SW480 (cell line): ENCODE measurements around the gene PTPRU.

Experiments used
- DNase-seq: peaks from one replicate; pipeline ENCODE4 v3.0.0-alpha.2; 2016; ENCODE audit warnings: low spot score

PTPRU gene

GRCh38 chr1:29317916-29318530 is 81.7 kb downstream of the PTPRU start:
- no peak for DNase-seq

DNA sequence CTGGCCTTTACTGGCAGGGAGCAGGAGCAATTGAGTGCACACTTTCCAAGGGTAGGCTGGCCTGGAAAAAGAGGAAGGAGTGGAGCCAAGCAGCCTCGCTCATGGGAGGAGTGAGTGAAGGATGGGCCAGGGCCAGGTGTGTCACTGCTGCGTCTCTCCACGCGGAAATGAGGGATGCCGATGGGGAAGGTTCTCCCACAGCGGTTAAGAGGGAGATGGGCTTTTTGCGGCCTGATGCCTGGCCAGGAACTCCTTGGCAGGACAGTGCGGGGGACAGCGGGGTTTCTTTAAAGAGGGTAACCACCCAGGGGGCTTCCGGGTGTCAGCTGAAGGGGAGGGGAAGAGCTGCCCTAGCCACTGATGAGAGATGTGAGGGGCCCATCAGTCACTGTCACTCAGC is 82.4 kb downstream of the PTPRU start:
- no peak for DNase-seq

DNA sequence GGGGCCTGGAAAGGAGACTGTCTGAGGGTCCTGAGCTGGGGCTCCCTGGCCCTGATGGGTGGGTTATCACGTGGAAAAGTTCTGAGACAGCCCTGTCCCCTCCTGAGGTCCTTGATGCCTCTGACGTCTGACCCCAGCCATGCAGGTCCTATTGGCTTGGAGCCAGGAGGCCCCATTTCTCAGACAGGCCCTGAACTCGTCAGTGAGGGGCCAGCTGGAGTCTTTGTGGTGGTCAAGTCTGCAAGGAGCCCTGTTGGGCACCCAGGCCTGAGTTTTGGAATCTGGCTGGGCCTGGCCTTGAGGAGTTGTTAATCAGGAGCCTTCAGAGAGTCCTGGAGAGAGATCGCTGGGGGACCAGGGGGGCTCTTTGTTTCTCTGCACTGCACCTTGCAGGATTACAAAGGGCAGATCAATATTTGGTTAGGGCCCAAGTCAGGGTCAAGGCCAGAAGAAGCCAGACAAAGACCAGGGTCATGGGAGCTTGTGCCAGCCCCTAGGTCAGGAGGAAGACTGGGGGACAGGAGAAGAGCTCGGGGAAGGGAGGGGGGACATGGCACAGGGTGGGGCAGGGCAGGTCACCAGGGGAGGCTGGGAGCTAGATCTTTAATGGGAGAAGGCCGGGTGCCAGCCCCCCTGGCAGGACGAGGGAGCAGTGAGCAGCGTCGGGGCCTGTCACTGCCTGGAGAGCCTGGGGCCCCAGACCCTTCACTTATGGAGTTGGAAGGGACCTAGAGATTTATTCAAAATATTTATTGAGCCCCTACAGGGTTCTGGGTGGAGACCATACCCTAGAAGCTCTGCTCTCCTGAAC is 83.2 kb downstream of the PTPRU start:
- DNase-seq: no peak

DNA sequence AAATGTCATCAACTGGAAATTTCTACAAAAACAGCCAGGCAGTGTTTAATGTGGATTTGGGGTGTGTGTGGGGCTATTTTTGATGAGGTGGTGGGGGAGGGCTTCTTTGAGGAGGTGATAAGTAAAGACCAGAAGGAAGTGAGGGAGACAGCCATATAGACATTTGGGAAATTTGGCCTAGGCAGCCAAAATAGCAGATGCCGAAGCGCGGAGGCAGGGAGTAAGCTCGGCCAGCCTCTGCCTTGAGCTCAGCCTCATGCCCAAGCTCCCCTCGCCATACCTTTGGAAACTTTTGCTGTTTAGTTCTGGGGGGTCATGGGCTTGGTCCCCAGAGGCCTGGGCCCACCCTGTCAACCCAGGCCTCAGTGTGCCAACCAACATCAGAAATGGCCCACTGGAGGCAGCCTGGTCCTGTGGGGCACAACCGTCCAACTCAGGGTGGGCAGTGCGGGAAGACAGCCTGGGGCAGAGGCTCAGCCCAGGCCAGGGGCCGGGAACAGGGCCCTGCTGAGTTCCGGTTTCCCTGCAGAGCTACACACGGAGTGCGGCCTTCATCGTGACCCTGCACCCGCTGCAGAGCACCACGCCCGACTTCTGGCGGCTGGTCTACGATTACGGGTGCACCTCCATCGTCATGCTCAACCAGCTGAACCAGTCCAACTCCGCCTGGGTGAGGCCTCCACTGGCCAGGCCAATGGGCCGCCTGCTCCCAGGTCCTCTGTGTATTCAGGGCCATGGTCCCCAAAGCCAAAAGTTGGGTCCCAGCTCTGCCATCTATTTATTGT is 84.0 kb downstream of the PTPRU start:
- no peak for DNase-seq

- no peak for DNase-seq
Observed at GRCh38 chr1:29321176-29321575, 84.9 kb downstream of the PTPRU start.

- DNase-seq: no peak
Observed at GRCh38 chr1:29322147-29322694, 85.9 kb downstream of the PTPRU start.

- DNase-seq: no peak
Observed at GRCh38 chr1:29322861-29323585, 86.7 kb downstream of the PTPRU start.

DNA sequence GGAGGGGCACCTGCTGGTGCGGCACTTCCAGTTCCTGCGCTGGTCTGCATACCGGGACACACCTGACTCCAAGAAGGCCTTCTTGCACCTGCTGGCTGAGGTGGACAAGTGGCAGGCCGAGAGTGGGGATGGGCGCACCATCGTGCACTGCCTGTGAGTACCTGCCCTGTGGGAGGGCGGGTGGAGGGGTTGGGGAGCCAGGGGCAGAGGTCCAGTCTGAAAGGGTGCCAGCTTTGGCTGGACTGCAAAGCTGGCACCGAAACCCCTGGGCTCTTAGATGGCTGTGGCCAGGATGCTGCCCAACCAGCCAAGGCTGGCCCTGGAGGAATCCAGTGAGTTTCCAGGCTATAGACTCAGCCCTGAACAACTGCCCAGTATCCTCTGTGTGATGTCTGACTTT is 87.3 kb downstream of the PTPRU start:
- DNase-seq: no peak

GRCh38 chr1:29324202-29324601 is 87.9 kb downstream of the PTPRU start:
- DNase-seq: no peak

DNA sequence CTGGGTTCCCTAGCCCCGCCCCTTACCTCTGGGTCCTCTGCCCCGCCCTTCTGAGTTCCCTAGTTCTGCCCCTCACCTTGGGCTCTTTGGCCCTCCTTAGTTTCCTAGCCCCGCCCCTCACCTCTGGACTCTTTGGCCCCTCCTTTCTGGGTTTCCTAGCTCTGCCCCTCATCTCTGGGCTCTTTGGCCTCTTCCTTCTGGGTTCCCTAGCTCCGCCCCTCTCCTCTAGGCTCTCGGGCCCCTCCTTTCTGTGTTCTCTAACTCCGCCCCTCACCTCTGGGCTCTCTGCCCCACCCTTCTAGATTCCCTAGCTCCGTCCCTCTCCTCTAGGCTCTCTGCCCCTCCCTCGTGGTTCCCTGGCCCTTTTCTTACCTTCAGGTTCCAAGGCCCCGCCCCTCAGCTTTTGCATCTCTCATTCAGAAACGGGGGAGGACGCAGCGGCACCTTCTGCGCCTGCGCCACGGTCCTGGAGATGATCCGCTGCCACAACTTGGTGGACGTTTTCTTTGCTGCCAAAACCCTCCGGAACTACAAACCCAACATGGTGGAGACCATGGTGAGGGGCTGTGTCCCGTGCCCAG is 88.5 kb downstream of the PTPRU start:
- peak; percentile 11 for DNase-seq

DNA sequence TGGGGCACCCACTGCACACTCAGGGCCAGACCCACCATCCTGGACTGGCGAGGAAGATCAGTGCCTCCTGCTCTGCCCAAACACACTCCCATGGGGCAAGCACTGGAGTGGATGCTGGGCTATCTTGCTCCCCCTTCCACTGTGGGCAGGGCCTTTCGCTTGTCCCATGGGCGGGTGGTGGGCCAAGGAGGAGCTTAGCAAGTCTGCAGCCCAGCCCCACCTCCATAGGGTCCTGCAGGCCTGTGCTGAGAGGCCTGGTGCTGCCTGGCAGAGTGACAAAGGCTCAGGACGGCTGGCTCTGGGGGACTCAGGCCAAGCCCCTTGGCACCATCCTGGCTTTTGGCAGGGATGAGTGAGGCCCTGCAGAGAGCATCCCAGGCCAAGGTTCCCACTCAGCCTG is 89.4 kb downstream of the PTPRU start:
- no peak for DNase-seq

GRCh38 chr1:29326123-29326522 is 89.8 kb downstream of the PTPRU start:
- no peak for DNase-seq

DNA sequence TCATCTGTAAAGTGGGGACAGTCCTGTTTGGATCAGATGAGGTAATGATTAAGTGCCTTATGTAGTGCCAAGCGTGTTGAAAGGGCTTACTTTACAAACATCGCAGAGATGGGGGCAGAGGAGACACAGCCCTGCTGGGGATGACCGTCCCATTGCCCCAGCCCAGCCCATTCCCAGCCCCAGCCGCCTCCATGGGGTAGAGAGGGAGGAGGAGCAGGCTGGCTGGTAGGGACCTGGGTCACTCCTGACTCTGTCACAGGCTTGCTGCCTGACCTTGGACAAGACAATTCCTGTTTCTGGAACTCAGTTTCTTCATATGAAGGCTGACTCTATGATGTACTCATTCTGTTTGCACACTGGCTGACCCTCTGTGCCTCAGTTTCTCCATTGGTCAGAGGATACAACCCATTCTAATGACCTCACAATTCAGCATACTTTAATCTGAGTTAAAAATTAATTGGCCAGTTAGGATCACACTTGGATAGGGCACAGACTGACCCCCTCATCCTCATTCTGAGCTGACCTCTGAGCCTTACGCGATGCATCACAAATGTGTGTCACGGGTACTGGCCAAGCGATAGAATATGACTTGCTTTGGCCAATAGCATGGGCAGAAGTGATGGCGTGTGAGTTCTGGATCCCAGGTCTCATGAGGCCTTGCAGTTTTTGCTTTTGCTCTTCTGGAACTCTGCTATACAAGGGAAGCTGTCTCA is 91.1 kb downstream of the PTPRU start:
- DNase-seq: no peak

GRCh38 chr1:29329022-29329775 is 92.9 kb downstream of the PTPRU start:
- no peak for DNase-seq

- DNase-seq: no peak
Observed at GRCh38 chr1:29330089-29330488, 93.8 kb downstream of the PTPRU start.

- no peak for DNase-seq
Observed at GRCh38 chr1:29330856-29331255, 94.5 kb downstream of the PTPRU start.

DNA sequence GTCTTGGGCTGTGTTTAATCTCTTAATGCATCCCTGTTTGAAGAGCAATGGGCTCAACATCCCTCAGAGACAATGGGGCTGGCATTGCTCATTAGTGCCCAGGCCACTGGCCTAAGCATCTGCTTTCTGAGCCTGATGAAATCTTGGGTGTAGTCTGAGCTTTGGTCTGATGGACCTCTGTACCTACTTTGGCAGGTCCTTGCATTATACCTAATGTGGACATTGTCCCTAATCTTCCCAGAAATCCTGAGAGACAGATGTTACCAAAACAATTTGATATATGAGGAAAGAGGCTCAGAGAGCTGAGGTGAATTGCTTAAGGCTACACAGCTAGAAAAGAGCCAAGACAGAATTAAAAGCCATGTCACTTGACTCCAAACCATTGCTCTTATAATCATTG is 95.0 kb downstream of the PTPRU start:
- no peak for DNase-seq

DNA sequence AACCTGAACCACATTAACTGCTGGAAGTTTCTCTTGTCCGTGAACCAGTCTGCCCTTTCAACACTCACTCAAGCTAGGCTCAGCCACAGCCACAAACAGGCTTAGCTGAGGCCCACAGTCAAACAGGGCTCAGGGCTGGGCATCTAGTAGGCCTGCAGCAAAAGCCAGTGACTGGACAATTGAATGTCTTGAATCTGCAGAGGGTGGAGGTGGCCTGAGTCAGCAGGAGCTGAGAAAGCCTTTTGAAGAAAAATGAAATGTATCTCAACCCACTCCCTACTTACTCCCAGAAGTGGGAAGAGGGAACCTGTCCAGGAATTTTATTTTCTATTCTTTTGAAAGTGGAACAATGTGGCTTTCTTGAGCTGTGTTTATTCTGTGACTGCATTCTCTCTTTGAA is 95.4 kb downstream of the PTPRU start:
- no peak for DNase-seq

- DNase-seq: peak; percentile 27
Observed at GRCh38 chr1:29332204-29332603, 95.9 kb downstream of the PTPRU start.

GRCh38 chr1:29333008-29333407 is 96.7 kb downstream of the PTPRU start:
- no peak for DNase-seq
